Kidney epithelial cell (primary cell): ENCODE data around the gene ITK. TPM values are rescaled to one million over a fixed set of nuclear protein-coding genes. Genes with fewer than 3 reads are reported as not detected.

ENCODE experiments used
- DNase-seq: peaks from one replicate; pipeline ENCODE4 v3.0.0-alpha.2; 2010; ENCODE audit warnings: low read depth
- H3K27me3 ChIP-seq: 2 replicates; pipeline ENCODE4 v1.6.0; 2011; ENCODE audit warnings: low read length; ENCODE audit not compliant: control insufficient read depth, insufficient read depth
- H3K36me3 ChIP-seq: 2 replicates; pipeline ENCODE4 v1.5.1; 2011; ENCODE audit warnings: low read length; ENCODE audit not compliant: control insufficient read depth, insufficient read depth
- H3K4me3 ChIP-seq: 2 replicates; pipeline ENCODE4 v1.5.1; 2011; ENCODE audit warnings: low read depth, mild to moderate bottlenecking, control low read depth, low read length
- total RNA-seq: library from RNA; depleted of rRNA; stranded (reverse); fragments of >200 nt; gene quantifications from 2 replicates; pipeline ENCODE4 v1.2.3, GENCODE V29; 2015
- TF ChIP-seq, protein P1 (sequence below): IDR thresholded peaks from 2 replicates; pipeline ENCODE4 v1.5.1; 2011; ENCODE audit warnings: mild to moderate bottlenecking, moderate library complexity, low read length, control low read depth, inconsistent platforms; ENCODE audit not compliant: insufficient read depth, poor library complexity, severe bottlenecking

Gene ITK
- total RNA-seq, 1 donor from 2014 or later: not detected

DNA sequence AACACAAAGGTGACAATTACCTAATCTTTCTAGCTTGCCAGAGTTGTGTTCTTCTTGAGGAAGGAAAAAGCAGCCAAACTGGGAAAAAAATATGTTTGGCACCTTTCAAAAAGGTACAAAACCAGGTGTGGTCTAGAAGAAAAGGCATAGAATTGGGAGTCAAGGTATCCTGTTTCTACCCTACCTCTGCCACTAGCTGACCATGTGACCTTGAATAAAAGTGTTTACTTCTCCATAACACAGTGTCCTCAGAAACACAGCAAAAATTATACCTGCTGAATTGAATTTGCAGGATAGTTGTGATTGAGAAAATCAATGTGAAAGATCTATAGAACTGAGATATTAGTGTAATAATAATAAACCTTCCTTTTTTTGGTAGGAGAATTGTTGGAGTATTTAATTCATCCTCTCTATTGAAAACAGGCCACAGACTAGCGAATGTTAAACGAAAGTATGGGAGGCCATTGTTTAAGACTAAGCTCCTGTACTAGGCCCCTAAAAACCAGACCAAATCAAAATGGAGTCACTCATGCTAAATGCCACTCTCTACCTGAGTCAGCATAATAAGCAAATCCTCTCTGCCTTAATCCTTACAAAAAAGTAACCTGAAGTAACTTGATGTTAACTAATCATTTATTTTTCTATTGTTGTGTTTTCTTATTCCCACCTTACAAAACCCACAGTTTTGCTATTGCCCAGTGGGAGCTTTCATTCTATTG, 97.8 kb downstream of the ITK start:
- no peaks in the 10 kb centered on the region for H3K27me3 ChIP-seq
- no peak overlapping the region for H3K4me3 ChIP-seq
- TF ChIP-seq, protein P1, sequence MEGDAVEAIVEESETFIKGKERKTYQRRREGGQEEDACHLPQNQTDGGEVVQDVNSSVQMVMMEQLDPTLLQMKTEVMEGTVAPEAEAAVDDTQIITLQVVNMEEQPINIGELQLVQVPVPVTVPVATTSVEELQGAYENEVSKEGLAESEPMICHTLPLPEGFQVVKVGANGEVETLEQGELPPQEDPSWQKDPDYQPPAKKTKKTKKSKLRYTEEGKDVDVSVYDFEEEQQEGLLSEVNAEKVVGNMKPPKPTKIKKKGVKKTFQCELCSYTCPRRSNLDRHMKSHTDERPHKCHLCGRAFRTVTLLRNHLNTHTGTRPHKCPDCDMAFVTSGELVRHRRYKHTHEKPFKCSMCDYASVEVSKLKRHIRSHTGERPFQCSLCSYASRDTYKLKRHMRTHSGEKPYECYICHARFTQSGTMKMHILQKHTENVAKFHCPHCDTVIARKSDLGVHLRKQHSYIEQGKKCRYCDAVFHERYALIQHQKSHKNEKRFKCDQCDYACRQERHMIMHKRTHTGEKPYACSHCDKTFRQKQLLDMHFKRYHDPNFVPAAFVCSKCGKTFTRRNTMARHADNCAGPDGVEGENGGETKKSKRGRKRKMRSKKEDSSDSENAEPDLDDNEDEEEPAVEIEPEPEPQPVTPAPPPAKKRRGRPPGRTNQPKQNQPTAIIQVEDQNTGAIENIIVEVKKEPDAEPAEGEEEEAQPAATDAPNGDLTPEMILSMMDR: no peak
- H3K36me3 ChIP-seq: no peaks in the 10 kb centered on the region
- DNase-seq: no peak

DNA sequence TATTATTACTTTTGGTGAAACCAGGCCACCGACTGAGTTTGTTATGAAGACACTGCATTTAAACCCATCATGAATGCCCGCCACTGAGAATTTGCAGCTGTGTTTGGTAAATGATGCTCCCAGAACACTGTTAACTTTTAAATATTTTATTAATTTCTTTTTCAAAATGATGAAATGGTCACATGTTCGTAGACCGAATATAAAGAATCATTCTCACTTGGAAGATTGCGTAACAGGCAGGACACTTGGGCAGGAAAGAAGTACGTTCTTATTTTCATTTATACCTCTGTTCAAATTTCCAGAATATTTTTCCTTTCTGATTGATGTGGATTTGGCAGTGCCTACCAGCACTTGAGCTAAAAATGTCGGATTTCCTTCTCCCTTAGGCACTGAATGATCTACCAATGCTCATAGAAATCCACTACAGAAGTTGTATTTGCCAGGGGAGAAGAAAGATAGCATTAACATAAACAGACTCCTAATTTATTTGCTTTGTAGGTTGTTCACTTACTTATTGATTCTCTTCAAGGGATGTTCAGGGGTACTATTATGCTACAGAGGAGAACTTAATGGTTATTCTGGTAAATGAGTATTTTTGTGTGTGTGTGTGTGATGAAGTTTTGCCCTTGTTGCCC, 99.1 kb downstream of the ITK start:
- DNase-seq: no peak
- no peaks in the 10 kb centered on the region for H3K27me3 ChIP-seq
- H3K4me3 ChIP-seq: no peak overlapping the region
- H3K36me3 ChIP-seq: no peaks in the 10 kb centered on the region
- TF ChIP-seq, protein P1: no peak

DNA sequence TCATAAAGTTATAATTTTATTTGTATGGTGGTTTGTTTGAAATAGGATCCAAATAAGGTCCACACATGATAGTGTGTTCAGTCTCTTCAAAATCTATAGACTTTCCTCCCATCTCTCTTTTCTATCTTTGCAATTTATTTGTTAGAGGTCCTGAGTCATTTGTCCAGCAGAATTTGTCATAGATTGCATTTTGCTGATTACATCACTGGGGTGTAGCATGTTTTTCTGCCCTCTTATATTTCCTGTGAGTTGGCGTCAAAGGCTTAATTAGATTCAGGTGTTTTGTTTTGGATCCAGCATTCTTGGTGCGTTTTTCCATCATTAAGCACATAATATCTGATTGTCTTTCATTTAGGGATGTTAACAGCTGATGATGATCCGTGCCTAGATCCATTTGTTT, 100.3 kb downstream of the ITK start:
- no peaks in the 10 kb centered on the region for H3K36me3 ChIP-seq
- no peak for DNase-seq
- H3K27me3 ChIP-seq: no peaks in the 10 kb centered on the region
- no peak overlapping the region for H3K4me3 ChIP-seq
- TF ChIP-seq, protein P1: no peak

DNA sequence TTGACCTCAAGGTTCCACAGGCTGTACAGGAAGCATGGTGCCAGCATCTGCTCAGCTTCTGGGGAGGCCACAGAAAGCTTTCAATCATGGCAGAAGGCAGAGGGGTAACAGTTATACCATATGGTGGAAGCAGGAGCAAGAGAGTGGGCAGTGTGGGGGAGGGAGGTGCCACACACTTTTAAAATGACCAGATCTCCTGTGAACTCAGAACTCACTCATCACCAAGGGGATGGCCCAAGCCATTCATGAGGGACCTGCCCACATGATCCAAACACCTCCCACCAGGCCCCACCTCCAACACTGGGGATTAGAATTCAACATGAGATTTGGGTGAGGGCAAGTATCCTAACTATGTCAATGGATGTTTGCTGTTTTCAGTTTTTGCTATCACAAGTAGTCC, 101.5 kb downstream of the ITK start:
- Histone ChIP-seq H3K27me3 (no peaks in the 10 kb centered on the region), H3K36me3 (no peaks in the 10 kb centered on the region), H3K4me3 (no peak overlapping the region)
- TF ChIP-seq, protein P1: no peak
- DNase-seq: no peak

DNA sequence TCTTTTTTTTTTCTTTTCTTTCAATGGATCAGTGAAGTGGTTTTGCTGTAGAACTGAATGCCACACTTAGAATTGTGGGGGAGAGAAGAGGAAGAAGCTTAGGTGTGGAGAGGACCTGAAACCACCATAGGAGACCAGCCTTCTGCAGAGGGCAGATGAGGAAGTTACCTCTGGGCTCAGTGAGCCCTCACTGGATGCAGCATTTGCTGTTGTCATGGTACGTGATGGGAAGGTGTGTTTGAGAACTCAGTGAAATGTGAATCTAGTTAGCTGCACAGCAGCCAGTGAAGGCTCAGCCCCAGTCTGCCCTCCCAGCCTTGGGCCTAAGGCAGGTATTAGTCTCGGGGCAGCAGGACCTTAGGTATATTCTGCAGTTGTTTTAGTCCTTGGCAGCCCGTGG, 102.8 kb downstream of the ITK start:
- TF ChIP-seq, protein P1: no peak
- no peak for DNase-seq

More for the DNA sequence above, 102.8 kb downstream of the ITK start:
- H3K27me3 ChIP-seq: no peaks in the 10 kb centered on the region
- H3K36me3 ChIP-seq: no peaks in the 10 kb centered on the region
- no peak overlapping the region for H3K4me3 ChIP-seq
